Liver (tissue), 9 donors: ENCODE measurements around the gene GABRB1. TPM values are rescaled to one million over a fixed set of nuclear protein-coding genes. Genes with fewer than 3 reads are reported as not detected.
A peak's percentile ranks its signal among the peaks of the same experiment; 100 is the strongest.

Experiments
- DNase-seq: peaks from one replicate; pipeline ENCODE4 v3.0.0-alpha.2; 2017; ENCODE audit warnings: low spot score
- H3K27ac ChIP-seq, 2 donors: one replicate each; pipeline ENCODE4 v1.7.0; 2013; ENCODE audit warnings: inconsistent platforms in 2 of 2, low read length in 2 of 2, control low read depth in 1 of 2, low read depth in 1 of 2, mild to moderate bottlenecking in 1 of 2
- H3K27me3 ChIP-seq, 4 donors: one replicate each; pipeline versions ENCODE4 v1.6.1 to v1.7.0; 2013; ENCODE audit warnings: low read length in 3 of 4, inconsistent platforms in 1 of 4, mild to moderate bottlenecking in 1 of 4, moderate library complexity in 1 of 4; ENCODE audit not compliant: control insufficient read depth in 4 of 4, insufficient read depth in 4 of 4
- H3K36me3 ChIP-seq, 4 donors: one replicate each; pipeline versions ENCODE4 v1.6.1 to v1.7.0; 2013; ENCODE audit warnings: low read length in 3 of 4, mild to moderate bottlenecking in 3 of 4, low read depth in 1 of 4, moderate library complexity in 1 of 4; ENCODE audit not compliant: control insufficient read depth in 4 of 4, insufficient read depth in 3 of 4
- H3K4me1 ChIP-seq, 4 donors: one replicate each; pipeline versions ENCODE4 v1.6.1 to v1.7.0; 2013; ENCODE audit warnings: low read length in 3 of 4, mild to moderate bottlenecking in 3 of 4, moderate library complexity in 1 of 4; ENCODE audit not compliant: control insufficient read depth in 4 of 4, insufficient read depth in 4 of 4
- H3K4me3 ChIP-seq, 3 donors: one replicate each; pipeline versions ENCODE4 v1.6.1 to v1.7.0; 2013; ENCODE audit warnings: low read length in 3 of 3, control low read depth in 1 of 3, low read depth in 1 of 3, mild to moderate bottlenecking in 1 of 3
- H3K9ac ChIP-seq, 2 donors: one replicate each; pipeline ENCODE4 v1.7.0; 2013; ENCODE audit warnings: low read length in 2 of 2, mild to moderate bottlenecking in 2 of 2, moderate library complexity in 2 of 2, control low read depth in 1 of 2, low read depth in 1 of 2
- H3K9me3 ChIP-seq, 4 donors: one replicate each; pipeline versions ENCODE4 v1.6.1 to v1.7.0; 2013; ENCODE audit warnings: low read length in 3 of 4; ENCODE audit not compliant: control insufficient read depth in 4 of 4
- ATF3 ChIP-seq: IDR thresholded peaks from 2 replicates; pipeline ENCODE4 v1.6.1; 2016; ENCODE audit warnings: antibody characterized with exemption
- CTCF ChIP-seq: fragments of 150-350 bp; IDR thresholded peaks from 2 replicates; pipeline ENCODE4 v1.5.1; 2017; ENCODE audit warnings: improper control_type of control experiment, low read depth, low read length; ENCODE audit not compliant: missing input control
- EGR1 ChIP-seq, 2 donors: IDR thresholded peaks; 2 replicates each; pipeline ENCODE4 v1.6.1; 2016 to 2018; ENCODE audit warnings: antibody characterized with exemption in 2 of 2, low read depth in 2 of 2
- FOXA1 ChIP-seq: IDR thresholded peaks from 2 replicates; pipeline ENCODE4 v1.6.1; 2016; ENCODE audit warnings: antibody characterized with exemption
- FOXA2 ChIP-seq: IDR thresholded peaks from 2 replicates; pipeline ENCODE4 v1.6.1; 2016; ENCODE audit warnings: antibody characterized with exemption
- GABPA ChIP-seq, 2 donors: IDR thresholded peaks in 1 of 2; conservative IDR thresholded peaks in 1 of 2; 2 replicates each; pipeline ENCODE4 v1.6.1; 2016; ENCODE audit warnings: antibody characterized with exemption in 2 of 2, mild to moderate bottlenecking in 1 of 2, moderate library complexity in 1 of 2
- HNF4A ChIP-seq, 2 donors: conservative IDR thresholded peaks; 2 replicates each; pipeline ENCODE4 v1.6.1; 2016; ENCODE audit warnings: antibody characterized with exemption in 2 of 2, mild to moderate bottlenecking in 2 of 2
- HNF4G ChIP-seq: IDR thresholded peaks from 2 replicates; pipeline ENCODE4 v1.6.1; 2016; ENCODE audit warnings: antibody characterized with exemption
- JUND ChIP-seq, 2 donors: IDR thresholded peaks; 2 replicates each; pipeline ENCODE4 v1.6.1; 2016; ENCODE audit warnings: antibody characterized with exemption in 2 of 2
- MAX ChIP-seq: IDR thresholded peaks from 2 replicates; pipeline ENCODE4 v1.6.1; 2016; ENCODE audit warnings: antibody characterized with exemption
- NR2F2 ChIP-seq: IDR thresholded peaks from 2 replicates; pipeline ENCODE4 v1.6.1; 2016; ENCODE audit warnings: antibody characterized with exemption
- RAD21 ChIP-seq, 2 donors: IDR thresholded peaks; 2 replicates each; pipeline ENCODE4 v1.6.1; 2016; ENCODE audit warnings: antibody characterized with exemption in 2 of 2, mild to moderate bottlenecking in 2 of 2
- REST ChIP-seq: IDR thresholded peaks from 2 replicates; pipeline ENCODE4 v1.6.1; 2016; ENCODE audit warnings: antibody characterized with exemption, mild to moderate bottlenecking
- RXRA ChIP-seq, 2 donors: IDR thresholded peaks; 2 replicates each; pipeline ENCODE4 v1.6.1; 2017 to 2018; ENCODE audit warnings: antibody characterized with exemption in 2 of 2, mild to moderate bottlenecking in 1 of 2
- SP1 ChIP-seq: IDR thresholded peaks from 2 replicates; pipeline ENCODE4 v1.6.1; 2018; ENCODE audit warnings: antibody characterized with exemption, mild to moderate bottlenecking
- TAF1 ChIP-seq: conservative IDR thresholded peaks from 2 replicates; pipeline ENCODE4 v1.6.1; 2016; ENCODE audit warnings: antibody characterized with exemption, mild to moderate bottlenecking
- YY1 ChIP-seq: IDR thresholded peaks from 2 replicates; pipeline ENCODE4 v1.6.1; 2016; ENCODE audit warnings: antibody characterized with exemption, mild to moderate bottlenecking
- ZBTB33 ChIP-seq: IDR thresholded peaks from 2 replicates; pipeline ENCODE4 v1.6.1; 2016; ENCODE audit warnings: antibody characterized with exemption
- WGBS: extraction: QIAGEN DNeasy Blood & Tissue Kit; methylation state at CpG from one replicate; pipeline ENCODE4 v1.1.7; 2013; 5-methylcytosine and 5-hydroxymethylcytosine counted together
- polyA plus RNA-seq, 2 donors: library from polyadenylated mRNA; stranded (reverse) in 1 of 2; unstranded in 1 of 2; fragments of 200-250 nt in 1 of 2; fragments of >200 nt in 1 of 2; fragmentation: Nextera tagmentation in 1 of 2; extraction: Ambion mirVana in 1 of 2; gene quantifications; one replicate each; pipeline versions ENCODE4 v1.2.1 to v1.2.3, GENCODE V29; 2013 to 2015
- total RNA-seq, 2 donors: library from RNA; depleted of rRNA; stranded (reverse); fragments of >200 nt; gene quantifications; one replicate each; pipeline ENCODE4 v1.2.3, GENCODE V29; 2014
- donor health status: healthy.
- donor health status: healthy.
- donor health status: healthy.
- donor health status: healthy.
- donor health status: healthy.

The GABRB1 gene
- total and polyA plus RNA-seq, 4 donors: 0.17 to 1.3 TPM; not detected in 2

- Histone ChIP-seq H3K27ac (no peak overlapping the region), H3K36me3 (peaks cover 0 to 10% (median 8%) of the 10 kb centered on the region in 4 donors), H3K4me3 (no peak overlapping the region), H3K4me1 (no peaks in the 10 kb centered on the region), H3K9me3 (no peaks in the 10 kb centered on the region), H3K27me3 (no peaks in the 10 kb centered on the region), H3K9ac (no peak overlapping the region)
- no peak for TF ChIP-seq JUND (IDR thresholded peaks at IDR 0.05)
- TF ChIP-seq EGR1 (IDR thresholded peaks at IDR 0.05; ENCODE audit: low read depth in 2 of 2): no peak
- no peak for TF ChIP-seq SP1
- TF ChIP-seq NR2F2: no peak
- no peak for TF ChIP-seq HNF4A (conservative IDR thresholded peaks at IDR 0.05)
- no peak for TF ChIP-seq GABPA (IDR thresholded peaks at IDR 0.05 in 1 of 2, conservative IDR thresholded peaks at IDR 0.05 in 1 of 2)
- TF ChIP-seq REST: no peak
- no peak for TF ChIP-seq RXRA (IDR thresholded peaks at IDR 0.05)
- no peak for TF ChIP-seq CTCF
- no peak for TF ChIP-seq FOXA2
- no peak for TF ChIP-seq YY1
- WGBS: 92% methylated on average over 4 of the region's 4 CpGs
- DNase-seq: no peak
Measured at GRCh38 chr4:47451657-47452056, 420.3 kb downstream of the GABRB1 start.

GRCh38 chr4:47462799-47463234 is 431.4 kb downstream of the GABRB1 start:
- H3K27ac ChIP-seq: peak overlapping the region; percentile 53 to 64
- peak overlapping the region; percentile 30 to 69 for H3K9ac ChIP-seq
- TF ChIP-seq ZBTB33 (no peak), NR2F2 (no peak), SP1 (no peak), HNF4G (no peak), ATF3 (no peak), MAX (no peak), YY1 (no peak), REST (no peak), RAD21 (IDR thresholded peaks at IDR 0.05) (no peak), CTCF (no peak), HNF4A (conservative IDR thresholded peaks at IDR 0.05) (no peak), GABPA (IDR thresholded peaks at IDR 0.05 in 1 of 2, conservative IDR thresholded peaks at IDR 0.05 in 1 of 2) (no peak), JUND (IDR thresholded peaks at IDR 0.05) (no peak), RXRA (IDR thresholded peaks at IDR 0.05) (no peak), FOXA1 (no peak), FOXA2 (no peak), TAF1 (no peak), EGR1 (IDR thresholded peaks at IDR 0.05; ENCODE audit: low read depth in 2 of 2) (no peak)
- peak overlapping the region; percentile 88 to 99 (median 90) for H3K4me3 ChIP-seq
- no peaks in the 10 kb centered on the region for H3K27me3 ChIP-seq
- no peaks in the 10 kb centered on the region for H3K36me3 ChIP-seq
- H3K9me3 ChIP-seq: no peaks in the 10 kb centered on the region
- 12% methylated on average over 6 of the region's 6 CpGs for WGBS
- H3K4me1 ChIP-seq: peaks cover 3 to 7% (median 6%) of the 10 kb centered on the region in 4 donors
- no peak for DNase-seq
